Measurements from ENCODE around the gene TCEANC. TPM values are rescaled to one million over a fixed set of nuclear protein-coding genes. Genes with fewer than 3 reads are reported as not detected.

The TCEANC gene
- polyA plus RNA-seq, 1 donor from 2014 or later = 5.0 TPM

- H3K27ac ChIP-seq (ENCODE audit: low read length) = no peak overlapping the region
These were observed 40.5 kb downstream of the TCEANC start for GRCh38 chrX:13693341-13693961.

GRCh38 chrX:13694359-13694758 is 41.4 kb downstream of the TCEANC start:
- Histone ChIP-seq H3K9me3 (ENCODE audit: low read length) (no peaks in the 10 kb centered on the region), H2AFZ (ENCODE audit: low read depth, low read length) (no peak overlapping the region), H4K20me1 (ENCODE audit: insufficient read depth) (no peaks in the 10 kb centered on the region), H3K9me2 (ENCODE audit: insufficient read depth, low read length) (no peaks in the 10 kb centered on the region), H3K27me3 (ENCODE audit: insufficient read depth, low read depth, low read length) (no peaks in the 10 kb centered on the region), H3K27ac (ENCODE audit: low read length) (no peak overlapping the region), H3K36me3 (ENCODE audit: insufficient read depth, low read length) (no peaks in the 10 kb centered on the region), H3K9ac (ENCODE audit: low read length) (no peak overlapping the region), H3F3A (ENCODE audit: insufficient read depth, low read length, poor library complexity, severe bottlenecking) (no peaks in the 10 kb centered on the region), H3K79me2 (replicated peaks; ENCODE audit: insufficient read depth, low read length) (peaks cover 23% of the 10 kb centered on the region), H3K4me3 (ENCODE audit: low read length) (no peak overlapping the region), H3K4me2 (ENCODE audit: low read length) (no peak overlapping the region)
- no peak for TF ChIP-seq EZH2 (IDR thresholded peaks at IDR 0.05; ENCODE audit: borderline replicate concordance, insufficient read depth, low read length, poor library complexity, severe bottlenecking)
- TF ChIP-seq EP300 (conservative IDR thresholded peaks at IDR 0.05; ENCODE audit: poor library complexity, severe bottlenecking) = no peak
- no peak for TF ChIP-seq MXI1 (conservative IDR thresholded peaks at IDR 0.05; ENCODE audit: poor library complexity, severe bottlenecking)
- no peak for TF ChIP-seq RAD21 (conservative IDR thresholded peaks at IDR 0.05)
- TF ChIP-seq REST (IDR thresholded peaks at IDR 0.05; ENCODE audit: borderline replicate concordance) = no peak
- TF ChIP-seq POLR2AphosphoS5 (IDR thresholded peaks at IDR 0.05) = no peak
- no peak for TF ChIP-seq SMC3 (conservative IDR thresholded peaks at IDR 0.05; ENCODE audit: poor library complexity)

More at GRCh38 chrX:13693341-13693961, 40.5 kb downstream of the TCEANC start:
- no peaks in the 10 kb centered on the region for H3K9me2 ChIP-seq (ENCODE audit: insufficient read depth, low read length)
- no peaks in the 10 kb centered on the region for H3K36me3 ChIP-seq (ENCODE audit: insufficient read depth, low read length)
- peaks cover 27% of the 10 kb centered on the region for H3K79me2 ChIP-seq (replicated peaks; ENCODE audit: insufficient read depth, low read length)
- H3K4me2 ChIP-seq (ENCODE audit: low read length) = no peak overlapping the region
- TF ChIP-seq POLR2AphosphoS5 (IDR thresholded peaks at IDR 0.05) = no peak
- TF ChIP-seq MXI1 (conservative IDR thresholded peaks at IDR 0.05; ENCODE audit: poor library complexity, severe bottlenecking) = no peak
- no peak for TF ChIP-seq REST (IDR thresholded peaks at IDR 0.05; ENCODE audit: borderline replicate concordance)
- TF ChIP-seq RAD21 (conservative IDR thresholded peaks at IDR 0.05) = no peak
- no peak for TF ChIP-seq TAF1 (IDR thresholded peaks at IDR 0.05; ENCODE audit: low read depth)
- no peak for TF ChIP-seq EP300 (conservative IDR thresholded peaks at IDR 0.05; ENCODE audit: poor library complexity, severe bottlenecking)
- no peak for TF ChIP-seq CTCF (IDR thresholded peaks at IDR 0.05; ENCODE audit: poor library complexity, severe bottlenecking)
- TF ChIP-seq SMC3 (conservative IDR thresholded peaks at IDR 0.05; ENCODE audit: poor library complexity) = no peak
- no peak for TF ChIP-seq EZH2 (IDR thresholded peaks at IDR 0.05; ENCODE audit: borderline replicate concordance, insufficient read depth, low read length, poor library complexity, severe bottlenecking)
- no peak overlapping the region for H2AFZ ChIP-seq (ENCODE audit: low read depth, low read length)
- H3K27me3 ChIP-seq (ENCODE audit: insufficient read depth, low read depth, low read length) = no peaks in the 10 kb centered on the region
- H3K9ac ChIP-seq (ENCODE audit: low read length) = no peak overlapping the region
- H3K9me3 ChIP-seq (ENCODE audit: low read length) = no peaks in the 10 kb centered on the region
- H4K20me1 ChIP-seq (ENCODE audit: insufficient read depth) = no peaks in the 10 kb centered on the region
- H3K4me3 ChIP-seq (ENCODE audit: low read length) = no peak overlapping the region
- H3F3A ChIP-seq (ENCODE audit: insufficient read depth, low read length, poor library complexity, severe bottlenecking) = no peaks in the 10 kb centered on the region
